GM12878 (cell line): ENCODE data around the gene ZFP91. TPM values are rescaled to one million over a fixed set of nuclear protein-coding genes. Genes with fewer than 3 reads are reported as not detected.

Source experiments
- ATAC-seq: fragments of 200-7000 bp; cut with Tn5 transposase; 3 replicates; pipeline ENCODE4 v1.9.1; 2020; ENCODE audit warnings: mild to moderate bottlenecking, moderate library complexity
- BruUV-seq: library from RNA; stranded (reverse); fragments of 400-500 nt; replicated peaks from 2 replicates; lab custom pipeline; 2021; lab: Mats Ljungman, UMichigan
- CTCF ChIA-PET: fragments of 300-600 bp; sonication (Branson Sonifier 250); formaldehyde crosslinking; extraction: SDS; loops from one replicate; lab custom pipeline; 2021; ENCODE audit warnings: inconsistent platforms; lab: Yijun Ruan, JAX
- POLR2A ChIA-PET: fragments of 350-600 bp; formaldehyde crosslinking; extraction: SDS; loops from one replicate; lab custom pipeline; 2021; ENCODE audit warnings: inconsistent platforms; lab: Charles Lee
- RAD21 ChIA-PET: fragments of 300-600 bp; sonication (Branson Sonifier 250); formaldehyde crosslinking; loops from one replicate; lab custom pipeline; 2023; ENCODE audit warnings: antibody characterized with exemption; ENCODE audit not compliant: unreplicated experiment; lab: Charles Lee
- SMC1A ChIA-PET: fragments of 300-600 bp; sonication (Branson Sonifier 250); formaldehyde crosslinking; loops from one replicate; lab custom pipeline; 2023; ENCODE audit not compliant: unreplicated experiment, uncharacterized antibody; lab: Charles Lee
- DNase-seq: peaks from one replicate; pipeline ENCODE4 v3.0.0-alpha.2; 2011; ENCODE audit warnings: low read depth, low spot score
- FAIRE-seq: peaks from 3 replicates; lab custom pipeline; 2011; peaks lifted over from hg19 to GRCh38; lab: Jason Lieb, UNC
- H2AFZ ChIP-seq: 2 replicates; pipeline ENCODE4 v1.6.0; 2011; ENCODE audit warnings: low read depth, low read length, control low read depth; ENCODE audit not compliant: control insufficient read depth
- H3K27ac ChIP-seq: 2 replicates; pipeline ENCODE4 v1.5.1; 2011; ENCODE audit warnings: control low read depth; ENCODE audit not compliant: control insufficient read depth, insufficient read depth
- H3K27me3 ChIP-seq, 2 experiments: replicated peaks in 1 of 2; 2 replicates each; pipeline versions ENCODE4 v1.6.0 to v1.6.1; 2011; ENCODE audit warnings: low read length in 1 of 2; ENCODE audit not compliant: control insufficient read depth in 2 of 2, insufficient read depth in 2 of 2
- H3K36me3 ChIP-seq, 2 experiments: 2 replicates each; pipeline ENCODE4 v1.5.1; 2011; ENCODE audit warnings: low read length in 1 of 2; ENCODE audit not compliant: control insufficient read depth in 2 of 2, insufficient read depth in 2 of 2
- H3K4me1 ChIP-seq: 2 replicates; pipeline ENCODE4 v1.6.1; 2011; ENCODE audit warnings: mild to moderate bottlenecking, low read length, moderate library complexity, mixed read lengths; ENCODE audit not compliant: control insufficient read depth, insufficient read depth
- H3K4me2 ChIP-seq: 2 replicates; pipeline ENCODE4 v1.6.0; 2011; ENCODE audit warnings: control low read depth; ENCODE audit not compliant: control insufficient read depth, insufficient read depth
- H3K4me3 ChIP-seq: fragments of 200-600 bp; sonication (generic); 2 replicates; pipeline ENCODE4 v1.5.1; 2016
- H3K79me2 ChIP-seq: 2 replicates; pipeline ENCODE4 v1.6.0; 2011; ENCODE audit warnings: low read length; ENCODE audit not compliant: control insufficient read depth, insufficient read depth
- H3K9ac ChIP-seq: 2 replicates; pipeline ENCODE4 v1.8.0; 2011; ENCODE audit warnings: low read length, control low read depth, mixed read lengths; ENCODE audit not compliant: control insufficient read depth, insufficient read depth
- H3K9me3 ChIP-seq: replicated peaks from 3 replicates; pipeline ENCODE4 v1.5.1; 2011; ENCODE audit warnings: mild to moderate bottlenecking, low read length; ENCODE audit not compliant: control insufficient read depth, insufficient read depth
- H4K20me1 ChIP-seq: 2 replicates; pipeline ENCODE4 v1.6.0; 2011; ENCODE audit not compliant: control insufficient read depth, insufficient read depth
- CHD1 ChIP-seq: IDR thresholded peaks from 2 replicates; pipeline ENCODE4 v1.6.1; 2012; ENCODE audit warnings: low read depth, low read length, improper control_type of control experiment
- GABPA ChIP-seq: IDR thresholded peaks from 2 replicates; pipeline ENCODE4 v1.6.1; 2014; ENCODE audit warnings: antibody characterized with exemption, low read depth, mild to moderate bottlenecking, inconsistent platforms
- NR2C2 ChIP-seq: IDR thresholded peaks from 2 replicates; pipeline ENCODE4 v1.6.1; 2011; ENCODE audit warnings: borderline replicate concordance, low read depth; ENCODE audit not compliant: control insufficient read depth, insufficient read length
- NR2F1 ChIP-seq: fragments of 450-650 bp; conservative IDR thresholded peaks from 2 replicates; pipeline ENCODE4 v1.6.1; 2017; ENCODE audit warnings: mild to moderate bottlenecking
- SUPT20H ChIP-seq: IDR thresholded peaks from 2 replicates; pipeline ENCODE4 v1.6.1; 2011; ENCODE audit warnings: low read depth, mild to moderate bottlenecking, low read length, moderate library complexity, borderline replicate concordance; ENCODE audit not compliant: control insufficient read depth
- WGBS: methylation state at CpG from one replicate; pipeline ENCODE4 v1.1.6; 2016; ENCODE audit warnings: low lambda C conversion rate; ENCODE audit not compliant: insufficient replicate concordance, insufficient coverage; ENCODE audit errors: missing lambda C conversion rate; 5-methylcytosine and 5-hydroxymethylcytosine counted together
- in situ Hi-C: fragments of 300-500 bp; cut with MboI; formaldehyde crosslinking; loops from 9 replicates; pipeline ENCODE4 v1.14.3; 2018; ENCODE audit warnings: mixed read lengths
- intact Hi-C: fragments of 100-400 bp; cut with micrococcal nuclease; formaldehyde crosslinking; loops from one replicate; pipeline ENCODE4 v1.14.2; 2022; ENCODE audit not compliant: unreplicated experiment
- polyA plus RNA-seq, 11 experiments: library from polyadenylated mRNA; depleted of rRNA in 4 of 11; unstranded in 6 of 11; stranded (reverse) in 5 of 11; fragments of >200 nt; fragmentation: Nextera tagmentation in 4 of 11; fragmentation: Illumina TruSeq in 1 of 11; extraction: Ambion mirVana in 4 of 11; extraction: Trizol in 1 of 11; gene quantifications; 1 replicate in 1 of 11; 2 replicates in 10 of 11; pipeline versions ENCODE4 v1.2.1 to v1.2.3, GENCODE V29; 2011 to 2016; ENCODE audit warnings: inconsistent platforms in 2 of 11, missing spikeins in 2 of 11, low read depth in 1 of 11
- total RNA-seq, 4 experiments: library from RNA; depleted of rRNA in 3 of 4; stranded (reverse); fragments of >200 nt in 3 of 4; fragmentation: Illumina TruSeq in 1 of 4; extraction: Trizol in 1 of 4; gene quantifications; 2 replicates each; pipeline versions ENCODE4 v1.2.1 to v1.2.3, GENCODE V29; 2013 to 2021
- TF ChIP-seq, protein P1 (sequence below): fragments of 450-650 bp; formaldehyde crosslinking; IDR thresholded peaks from 2 replicates; pipeline ENCODE4 v1.5.0; 2022; ENCODE audit warnings: mild to moderate bottlenecking, missing genetic modification characterization
- TF ChIP-seq, protein P2 (sequence below): fragments of 450-650 bp; IDR thresholded peaks from 2 replicates; pipeline ENCODE4 v1.6.1; 2017; ENCODE audit warnings: antibody characterized with exemption, mild to moderate bottlenecking, moderate library complexity
- TF ChIP-seq, protein P3 (sequence below): fragments of 450-650 bp; formaldehyde crosslinking; IDR thresholded peaks from 2 replicates; pipeline ENCODE4 v1.4.0; 2020; ENCODE audit warnings: mild to moderate bottlenecking, moderate library complexity

ZFP91 gene
- total and polyA plus RNA-seq, 10 of the 15 experiments (the other 5 are each of a cell fraction or from before 2014, with no cell fraction given): 12.9 to 54.1 (median 31.7) TPM

DNA sequence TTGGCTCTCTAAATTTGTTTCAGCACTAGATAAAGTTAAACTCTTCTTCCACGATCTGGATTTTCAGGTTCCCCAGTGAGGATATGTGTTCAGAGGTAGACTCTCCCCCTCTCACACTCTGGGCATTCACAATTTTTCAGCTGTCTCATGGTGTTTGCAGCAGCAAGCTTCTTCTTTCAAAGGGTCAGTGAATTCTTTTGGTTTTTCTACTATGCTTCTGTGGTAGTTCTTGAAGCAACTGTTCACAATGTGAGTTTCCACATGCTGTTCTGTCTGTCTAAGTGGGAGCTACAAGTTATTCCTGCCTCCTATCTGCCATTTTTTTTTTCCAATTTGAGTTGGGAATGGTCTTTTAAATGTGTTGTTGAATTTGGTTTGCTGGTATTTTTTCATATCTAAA, 69.0 kb downstream of the ZFP91 start:
- H3K9ac ChIP-seq: no peak overlapping the region
- intact Hi-C loops (loop anchor here (2.0 kb wide), 2 partner anchors 27 to 69 kb away; partner anchors contain the start of gene ZFP91), in situ Hi-C loops (no loop called here)
- H3K4me3 ChIP-seq: no peak overlapping the region
- no peak for DNase-seq
- 14% methylated on average over 1 of the region's 1 CpG for WGBS
- H3K27ac ChIP-seq: peak overlapping the region; percentile 13; the same call in 1 of the 2 replicates
- H3K27me3 ChIP-seq: no peaks in the 10 kb centered on the region
- no peaks in the 10 kb centered on the region for H4K20me1 ChIP-seq
- ChIA-PET POLR2A (interaction anchor here (0.6 to 1.8 kb wide), 2 partner anchors 66 to 71 kb away, joined by 3 to 6 read pairs; no protein-coding TSS in a partner anchor), SMC1A (interaction anchor here (0.7 to 3.2 kb wide), 13 partner anchors 10 to 152 kb away, joined by 3 to 26 read pairs (median 8); partner anchors contain the start of gene LPXN), CTCF (interaction anchor here (0.7 to 5.4 kb wide), 22 partner anchors 9 to 551 kb away, joined by 3 to 46 read pairs (median 6); partner anchors contain the start of gene LPXN), RAD21 (interaction anchor here (0.9 to 2.2 kb wide), 10 partner anchors 9 to 510 kb away, joined by 3 to 18 read pairs (median 7); partner anchors contain the start of gene LPXN)
- H3K4me2 ChIP-seq: peak overlapping the region; percentile 63; the same call in 1 of the 2 replicates
- peaks cover 9% of the 10 kb centered on the region for H3K9me3 ChIP-seq
- ATAC-seq: peak; percentile 49
- H3K4me1 ChIP-seq: peaks cover 10% of the 10 kb centered on the region
- no peak for FAIRE-seq
- no TSS peak for BruUV-seq
- H2AFZ ChIP-seq: no peak overlapping the region; the same call in 1 of the 2 replicates
- H3K79me2 ChIP-seq: no peaks in the 10 kb centered on the region
- H3K36me3 ChIP-seq: no peaks in the 10 kb centered on the region
- TF ChIP-seq, protein P1, sequence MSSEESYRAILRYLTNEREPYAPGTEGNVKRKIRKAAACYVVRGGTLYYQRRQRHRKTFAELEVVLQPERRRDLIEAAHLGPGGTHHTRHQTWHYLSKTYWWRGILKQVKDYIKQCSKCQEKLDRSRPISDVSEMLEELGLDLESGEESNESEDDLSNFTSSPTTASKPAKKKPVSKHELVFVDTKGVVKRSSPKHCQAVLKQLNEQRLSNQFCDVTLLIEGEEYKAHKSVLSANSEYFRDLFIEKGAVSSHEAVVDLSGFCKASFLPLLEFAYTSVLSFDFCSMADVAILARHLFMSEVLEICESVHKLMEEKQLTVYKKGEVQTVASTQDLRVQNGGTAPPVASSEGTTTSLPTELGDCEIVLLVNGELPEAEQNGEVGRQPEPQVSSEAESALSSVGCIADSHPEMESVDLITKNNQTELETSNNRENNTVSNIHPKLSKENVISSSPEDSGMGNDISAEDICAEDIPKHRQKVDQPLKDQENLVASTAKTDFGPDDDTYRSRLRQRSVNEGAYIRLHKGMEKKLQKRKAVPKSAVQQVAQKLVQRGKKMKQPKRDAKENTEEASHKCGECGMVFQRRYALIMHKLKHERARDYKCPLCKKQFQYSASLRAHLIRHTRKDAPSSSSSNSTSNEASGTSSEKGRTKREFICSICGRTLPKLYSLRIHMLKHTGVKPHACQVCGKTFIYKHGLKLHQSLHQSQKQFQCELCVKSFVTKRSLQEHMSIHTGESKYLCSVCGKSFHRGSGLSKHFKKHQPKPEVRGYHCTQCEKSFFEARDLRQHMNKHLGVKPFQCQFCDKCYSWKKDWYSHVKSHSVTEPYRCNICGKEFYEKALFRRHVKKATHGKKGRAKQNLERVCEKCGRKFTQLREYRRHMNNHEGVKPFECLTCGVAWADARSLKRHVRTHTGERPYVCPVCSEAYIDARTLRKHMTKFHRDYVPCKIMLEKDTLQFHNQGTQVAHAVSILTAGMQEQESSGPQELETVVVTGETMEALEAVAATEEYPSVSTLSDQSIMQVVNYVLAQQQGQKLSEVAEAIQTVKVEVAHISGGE (CRISPR knock-in tag): no peak
- no peak for TF ChIP-seq NR2C2
- TF ChIP-seq GABPA: no peak
- no peak for TF ChIP-seq NR2F1
- TF ChIP-seq SUPT20H: no peak
- TF ChIP-seq, protein P2, sequence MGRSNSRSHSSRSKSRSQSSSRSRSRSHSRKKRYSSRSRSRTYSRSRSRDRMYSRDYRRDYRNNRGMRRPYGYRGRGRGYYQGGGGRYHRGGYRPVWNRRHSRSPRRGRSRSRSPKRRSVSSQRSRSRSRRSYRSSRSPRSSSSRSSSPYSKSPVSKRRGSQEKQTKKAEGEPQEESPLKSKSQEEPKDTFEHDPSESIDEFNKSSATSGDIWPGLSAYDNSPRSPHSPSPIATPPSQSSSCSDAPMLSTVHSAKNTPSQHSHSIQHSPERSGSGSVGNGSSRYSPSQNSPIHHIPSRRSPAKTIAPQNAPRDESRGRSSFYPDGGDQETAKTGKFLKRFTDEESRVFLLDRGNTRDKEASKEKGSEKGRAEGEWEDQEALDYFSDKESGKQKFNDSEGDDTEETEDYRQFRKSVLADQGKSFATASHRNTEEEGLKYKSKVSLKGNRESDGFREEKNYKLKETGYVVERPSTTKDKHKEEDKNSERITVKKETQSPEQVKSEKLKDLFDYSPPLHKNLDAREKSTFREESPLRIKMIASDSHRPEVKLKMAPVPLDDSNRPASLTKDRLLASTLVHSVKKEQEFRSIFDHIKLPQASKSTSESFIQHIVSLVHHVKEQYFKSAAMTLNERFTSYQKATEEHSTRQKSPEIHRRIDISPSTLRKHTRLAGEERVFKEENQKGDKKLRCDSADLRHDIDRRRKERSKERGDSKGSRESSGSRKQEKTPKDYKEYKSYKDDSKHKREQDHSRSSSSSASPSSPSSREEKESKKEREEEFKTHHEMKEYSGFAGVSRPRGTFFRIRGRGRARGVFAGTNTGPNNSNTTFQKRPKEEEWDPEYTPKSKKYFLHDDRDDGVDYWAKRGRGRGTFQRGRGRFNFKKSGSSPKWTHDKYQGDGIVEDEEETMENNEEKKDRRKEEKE: no peak
- TF ChIP-seq CHD1: no peak
- TF ChIP-seq, protein P3, sequence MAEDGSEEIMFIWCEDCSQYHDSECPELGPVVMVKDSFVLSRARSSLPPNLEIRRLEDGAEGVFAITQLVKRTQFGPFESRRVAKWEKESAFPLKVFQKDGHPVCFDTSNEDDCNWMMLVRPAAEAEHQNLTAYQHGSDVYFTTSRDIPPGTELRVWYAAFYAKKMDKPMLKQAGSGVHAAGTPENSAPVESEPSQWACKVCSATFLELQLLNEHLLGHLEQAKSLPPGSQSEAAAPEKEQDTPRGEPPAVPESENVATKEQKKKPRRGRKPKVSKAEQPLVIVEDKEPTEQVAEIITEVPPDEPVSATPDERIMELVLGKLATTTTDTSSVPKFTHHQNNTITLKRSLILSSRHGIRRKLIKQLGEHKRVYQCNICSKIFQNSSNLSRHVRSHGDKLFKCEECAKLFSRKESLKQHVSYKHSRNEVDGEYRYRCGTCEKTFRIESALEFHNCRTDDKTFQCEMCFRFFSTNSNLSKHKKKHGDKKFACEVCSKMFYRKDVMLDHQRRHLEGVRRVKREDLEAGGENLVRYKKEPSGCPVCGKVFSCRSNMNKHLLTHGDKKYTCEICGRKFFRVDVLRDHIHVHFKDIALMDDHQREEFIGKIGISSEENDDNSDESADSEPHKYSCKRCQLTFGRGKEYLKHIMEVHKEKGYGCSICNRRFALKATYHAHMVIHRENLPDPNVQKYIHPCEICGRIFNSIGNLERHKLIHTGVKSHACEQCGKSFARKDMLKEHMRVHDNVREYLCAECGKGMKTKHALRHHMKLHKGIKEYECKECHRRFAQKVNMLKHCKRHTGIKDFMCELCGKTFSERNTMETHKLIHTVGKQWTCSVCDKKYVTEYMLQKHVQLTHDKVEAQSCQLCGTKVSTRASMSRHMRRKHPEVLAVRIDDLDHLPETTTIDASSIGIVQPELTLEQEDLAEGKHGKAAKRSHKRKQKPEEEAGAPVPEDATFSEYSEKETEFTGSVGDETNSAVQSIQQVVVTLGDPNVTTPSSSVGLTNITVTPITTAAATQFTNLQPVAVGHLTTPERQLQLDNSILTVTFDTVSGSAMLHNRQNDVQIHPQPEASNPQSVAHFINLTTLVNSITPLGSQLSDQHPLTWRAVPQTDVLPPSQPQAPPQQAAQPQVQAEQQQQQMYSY (CRISPR knock-in tag): no peak
